GM19452 (cell line): ENCODE measurements around the gene SGMS1.

Experiments
- ATAC-seq: cut with Tn5 transposase; IDR thresholded peaks from one replicate; pipeline ENCODE4 v1.9.1; 2021; ENCODE audit not compliant: unreplicated experiment

The SGMS1 gene

GRCh38 chr10:50404021-50404773 is 219.6 kb downstream of the SGMS1 start:
- ATAC-seq, result no peak

GRCh38 chr10:50403074-50403473 is 220.7 kb downstream of the SGMS1 start:
- no peak for ATAC-seq

- ATAC-seq, result no peak
These were observed 221.3 kb downstream of the SGMS1 start for GRCh38 chr10:50402466-50402865.

DNA sequence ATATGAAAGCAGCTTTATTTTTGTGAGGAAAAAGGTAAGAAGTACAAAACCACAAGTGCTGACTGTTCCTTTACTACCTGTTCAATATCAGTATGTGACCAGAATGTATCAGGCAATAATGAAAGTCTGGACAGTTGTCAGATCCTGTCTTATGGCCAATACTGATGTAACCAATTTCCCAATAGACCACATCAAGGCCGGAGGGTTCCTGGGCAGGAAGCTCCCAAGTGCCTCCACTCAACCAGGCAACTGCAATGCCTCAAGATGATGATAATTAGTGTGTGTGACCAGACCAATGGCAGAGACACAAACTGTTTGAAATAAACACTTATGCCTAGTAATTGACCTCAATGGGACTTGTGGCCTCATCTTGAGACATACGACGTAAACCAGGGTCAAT is 223.1 kb downstream of the SGMS1 start:
- no peak for ATAC-seq

GRCh38 chr10:50398823-50399222 is 224.9 kb downstream of the SGMS1 start:
- ATAC-seq, result no peak

DNA sequence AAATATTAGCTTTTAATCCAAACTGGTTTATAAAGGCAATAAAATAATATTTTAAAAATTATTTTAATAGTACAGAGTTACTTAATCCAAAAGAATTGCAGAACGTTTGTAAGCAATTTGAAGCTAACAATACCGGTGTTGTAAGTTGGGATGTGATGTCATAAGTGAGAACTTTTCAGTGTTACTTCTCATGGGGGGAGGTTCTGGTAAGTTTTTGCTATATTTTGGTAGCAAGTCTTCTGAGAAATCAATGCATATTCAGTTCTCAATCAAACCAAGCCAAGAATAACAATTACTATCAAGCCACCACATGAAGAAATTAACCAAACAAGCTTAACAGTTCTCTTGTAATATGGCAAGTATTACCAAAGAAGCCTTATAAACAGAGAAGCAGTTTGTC is 225.4 kb downstream of the SGMS1 start:
- ATAC-seq, result no peak

- peak; percentile 45 for ATAC-seq
These were observed 226.2 kb downstream of the SGMS1 start for GRCh38 chr10:50397312-50398140.

- peak; percentile 77 for ATAC-seq
These were observed 227.1 kb downstream of the SGMS1 start for GRCh38 chr10:50396491-50397311.

DNA sequence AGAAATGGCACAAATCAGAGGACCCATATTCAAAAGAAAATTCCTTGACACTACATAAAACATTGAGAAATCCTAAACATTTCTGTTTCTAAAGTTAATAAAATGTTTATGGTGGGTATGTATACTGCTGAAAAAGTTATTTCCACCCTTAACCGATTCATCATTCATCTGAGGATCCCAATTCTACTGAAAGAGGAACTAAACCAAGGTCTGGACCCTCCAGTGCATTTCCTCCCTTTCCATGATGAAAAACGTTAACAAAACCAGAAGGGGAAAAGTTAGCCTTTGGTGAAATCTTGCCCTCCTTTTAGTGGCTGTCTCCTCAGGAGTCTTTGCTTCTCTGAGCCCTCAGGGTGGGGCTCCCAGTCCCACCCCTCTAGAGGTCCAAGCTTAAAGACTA is 227.9 kb downstream of the SGMS1 start:
- ATAC-seq, result no peak

DNA sequence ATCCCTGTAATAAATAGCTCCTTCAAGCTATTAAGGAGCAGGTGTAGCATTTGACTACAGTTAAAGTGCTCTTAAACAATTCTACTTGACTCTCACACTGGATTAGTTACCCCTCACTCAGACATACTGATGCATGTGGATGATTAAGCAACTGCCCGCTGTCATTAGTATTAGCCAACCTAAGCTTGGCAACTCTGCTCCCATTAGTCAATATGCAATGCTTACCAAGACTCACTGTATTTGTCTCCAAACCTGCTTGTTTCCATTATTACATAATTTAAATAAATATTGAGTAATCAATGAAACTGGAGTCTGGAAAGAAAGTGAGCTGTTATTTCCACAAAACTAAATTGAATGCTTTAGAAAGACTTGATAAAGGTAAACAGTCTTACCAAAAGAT is 228.5 kb downstream of the SGMS1 start:
- no peak for ATAC-seq

DNA sequence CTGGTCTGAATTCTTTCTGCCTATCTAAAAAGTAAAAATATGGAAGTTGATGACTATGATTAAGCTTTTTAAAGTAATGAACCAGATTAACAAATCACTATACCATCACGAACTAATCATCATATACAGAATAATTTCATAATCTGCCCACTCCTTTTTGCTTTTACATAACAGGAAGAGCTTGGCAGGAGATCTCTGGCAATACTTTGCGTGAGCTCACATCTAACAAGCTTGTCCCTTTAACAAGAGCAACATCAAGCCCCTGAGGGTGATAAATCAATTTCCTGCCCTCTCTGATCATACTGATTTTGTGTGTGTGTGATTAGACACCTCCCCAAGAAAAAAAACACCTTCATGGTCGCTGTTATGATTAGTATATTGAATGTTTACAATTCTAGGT is 228.9 kb downstream of the SGMS1 start:
- no peak for ATAC-seq

DNA sequence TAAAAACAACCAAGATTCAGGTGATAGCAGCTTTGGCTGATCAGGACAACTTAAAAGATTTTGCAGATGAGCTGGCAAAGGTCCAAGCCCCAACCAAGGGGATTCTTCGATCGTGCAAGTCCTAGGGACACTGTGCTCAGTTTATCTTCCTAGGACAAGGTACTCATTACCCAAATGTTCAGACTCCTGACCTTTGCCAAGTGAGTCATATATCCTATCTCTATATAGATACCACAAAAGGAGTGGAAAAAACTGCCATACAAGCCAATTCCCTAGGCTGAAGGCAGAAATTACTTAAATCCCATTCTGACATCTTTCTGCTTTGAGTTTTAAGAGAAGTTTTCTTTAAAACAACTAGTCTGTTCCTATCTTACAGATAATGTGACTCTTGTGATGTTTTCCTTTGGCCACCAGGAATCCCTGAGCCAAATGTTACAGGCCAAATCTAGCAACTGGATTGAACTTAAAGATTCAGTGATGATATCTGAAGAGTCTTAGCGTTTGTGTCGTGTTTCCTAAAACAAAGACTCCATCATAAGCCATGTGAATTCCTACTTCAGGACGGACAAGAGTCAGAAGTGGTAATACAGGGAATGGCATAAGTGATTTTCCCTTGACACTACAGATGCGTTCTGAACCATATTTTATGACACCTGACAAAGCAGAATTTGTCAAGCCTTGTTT is 229.8 kb downstream of the SGMS1 start:
- no peak for ATAC-seq

DNA sequence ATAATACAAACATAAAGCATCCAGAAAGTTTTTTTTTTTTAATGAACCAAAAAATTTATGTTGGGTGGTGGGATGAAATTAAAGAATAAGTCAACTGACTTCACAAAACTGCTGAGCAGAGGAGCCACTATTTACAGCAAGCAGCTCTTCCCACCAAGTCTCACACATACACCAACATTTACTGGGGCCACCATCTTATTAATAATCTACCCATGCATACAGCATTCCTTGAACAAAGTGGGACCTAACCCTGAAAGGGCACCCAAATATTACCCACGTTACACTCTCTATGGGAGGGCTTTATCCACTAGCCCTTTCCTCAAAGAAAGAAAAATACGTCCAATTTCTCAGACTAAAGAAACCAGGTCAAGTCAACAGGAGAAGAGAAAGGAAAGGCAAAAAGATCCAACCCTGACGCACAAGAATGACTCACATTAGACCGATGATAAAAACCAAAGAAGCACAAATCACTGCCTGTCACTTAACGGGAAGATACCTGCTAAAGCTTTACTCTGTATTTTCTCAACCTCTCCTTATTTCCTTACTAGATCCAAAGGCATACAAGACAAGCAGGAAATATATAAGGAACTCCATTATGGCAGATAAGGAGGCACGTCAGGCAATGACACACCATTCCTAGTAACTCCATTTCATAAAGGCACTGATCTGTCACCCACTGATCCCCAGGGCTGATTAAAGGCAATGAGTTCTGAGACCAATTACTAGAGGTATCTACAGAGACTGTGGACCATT is 230.6 kb downstream of the SGMS1 start:
- no peak for ATAC-seq

- no peak for ATAC-seq
These were observed 231.3 kb downstream of the SGMS1 start for GRCh38 chr10:50392426-50392825.

DNA sequence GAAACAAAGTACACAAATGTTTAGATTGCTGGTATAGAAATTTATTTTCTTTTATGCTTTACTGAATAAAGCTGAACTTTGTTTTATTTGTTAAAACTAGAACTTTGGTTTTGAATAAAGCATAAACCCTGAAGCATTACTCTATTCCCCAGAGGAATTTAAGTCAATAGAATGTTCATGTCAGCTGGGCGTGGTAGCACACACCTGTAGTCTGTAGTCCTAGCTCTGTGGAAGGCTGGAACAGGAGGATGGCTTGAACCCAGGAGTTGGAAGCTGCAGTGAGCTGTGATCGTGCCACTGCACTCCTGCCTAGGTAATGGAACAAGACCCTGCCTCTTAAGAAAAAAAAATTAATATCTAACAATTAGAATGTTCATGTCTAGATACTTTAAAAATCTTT is 233.5 kb downstream of the SGMS1 start:
- no peak for ATAC-seq

- ATAC-seq, result no peak
These were observed 235.6 kb downstream of the SGMS1 start for GRCh38 chr10:50388181-50388580.

DNA sequence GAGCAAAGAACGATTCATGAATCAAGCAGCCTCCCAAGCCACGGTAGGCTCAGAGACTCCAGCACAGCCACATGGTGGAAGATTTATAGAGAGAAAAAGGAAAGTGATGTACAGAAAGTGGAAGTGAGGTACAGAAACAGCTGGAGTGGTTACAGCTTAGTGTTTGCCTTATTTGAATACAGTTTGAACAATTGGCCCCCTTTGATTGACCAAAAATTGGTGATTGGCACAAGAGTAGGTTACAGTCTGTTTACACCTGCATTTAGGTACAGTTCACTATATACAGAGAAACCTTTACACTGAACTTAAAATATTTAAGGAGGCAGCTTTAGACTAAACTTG is 236.1 kb downstream of the SGMS1 start:
- peak; percentile 73 for ATAC-seq

GRCh38 chr10:50387007-50387731 is 236.6 kb downstream of the SGMS1 start:
- peak; percentile 8 for ATAC-seq

GRCh38 chr10:50385624-50386023 is 238.1 kb downstream of the SGMS1 start:
- no peak for ATAC-seq

GRCh38 chr10:50384898-50385297 is 238.9 kb downstream of the SGMS1 start:
- ATAC-seq, result no peak
